HepG2 (cell line): ENCODE results near the gene MIGA2. TPM values are rescaled to one million over a fixed set of nuclear protein-coding genes. Genes with fewer than 3 reads are reported as not detected.

ENCODE experiments used
- BCL3 ChIP-seq: sonication (generic); formaldehyde crosslinking; IDR thresholded peaks from 2 replicates; pipeline ENCODE4 v1.5.1; 2020; ENCODE audit warnings: mild to moderate bottlenecking, missing genetic modification reagents, moderate library complexity
- CTCF ChIP-seq: sonication (generic); formaldehyde crosslinking; IDR thresholded peaks from 2 replicates; pipeline ENCODE4 v1.5.0; 2020; ENCODE audit warnings: mild to moderate bottlenecking, missing genetic modification reagents, moderate library complexity
- GLI4 ChIP-seq: sonication (generic); formaldehyde crosslinking; IDR thresholded peaks from 2 replicates; pipeline ENCODE4 v1.5.1; 2020; ENCODE audit warnings: missing genetic modification reagents, mild to moderate bottlenecking, moderate library complexity, borderline replicate concordance
- HNRNPL ChIP-seq: fragments of 200-400 bp; formaldehyde crosslinking; IDR thresholded peaks from 2 replicates; pipeline ENCODE4 v1.6.1; 2017; ENCODE audit warnings: mild to moderate bottlenecking, low read depth, low read length
- PBX2 ChIP-seq: IDR thresholded peaks from 2 replicates; pipeline ENCODE4 v1.6.1; 2016; ENCODE audit warnings: control low read depth
- PREB ChIP-seq: sonication (generic); formaldehyde crosslinking; IDR thresholded peaks from 2 replicates; pipeline ENCODE4 v1.4.0; 2020; ENCODE audit warnings: missing genetic modification reagents
- STAG1 ChIP-seq: sonication (generic); formaldehyde crosslinking; IDR thresholded peaks from 2 replicates; pipeline ENCODE4 v1.4.0; 2020; ENCODE audit warnings: missing genetic modification reagents
- TERF1 ChIP-seq: sonication (generic); formaldehyde crosslinking; IDR thresholded peaks from 2 replicates; pipeline ENCODE4 v1.8.0; 2022; ENCODE audit warnings: mild to moderate bottlenecking, missing genetic modification reagents, moderate library complexity
- UBTF ChIP-seq: sonication (generic); formaldehyde crosslinking; IDR thresholded peaks from 2 replicates; pipeline ENCODE4 v1.4.0; 2020; ENCODE audit warnings: mild to moderate bottlenecking, missing genetic modification reagents
- ZBTB38 ChIP-seq: sonication (generic); formaldehyde crosslinking; IDR thresholded peaks from 2 replicates; pipeline ENCODE4 v1.5.1; 2020; ENCODE audit warnings: mild to moderate bottlenecking, missing genetic modification reagents
- ZBTB7B ChIP-seq: sonication (generic); formaldehyde crosslinking; IDR thresholded peaks from 2 replicates; pipeline ENCODE4 v1.4.0; 2020; ENCODE audit warnings: missing genetic modification reagents
- ZNF234 ChIP-seq: sonication (generic); formaldehyde crosslinking; conservative IDR thresholded peaks from 2 replicates; pipeline ENCODE4 v1.5.1; 2020; ENCODE audit warnings: mild to moderate bottlenecking, missing genetic modification reagents
- ZNF337 ChIP-seq: sonication (generic); formaldehyde crosslinking; IDR thresholded peaks from 2 replicates; pipeline ENCODE4 v1.5.1; 2020; ENCODE audit warnings: missing genetic modification reagents, low read depth, mild to moderate bottlenecking, borderline replicate concordance
- ZNF614 ChIP-seq: IDR thresholded peaks from 2 replicates; pipeline ENCODE4 v1.6.1; 2018; ENCODE audit warnings: missing biosample characterization, missing genetic modification reagents, inconsistent platforms, borderline replicate concordance
- ZNF615 ChIP-seq: sonication (generic); formaldehyde crosslinking; IDR thresholded peaks from 2 replicates; pipeline ENCODE4 v1.5.0; 2020; ENCODE audit warnings: mild to moderate bottlenecking, missing genetic modification reagents, borderline replicate concordance
- polyA plus RNA-seq, 8 experiments: library from polyadenylated mRNA; depleted of rRNA in 3 of 8; stranded (reverse) in 7 of 8; unstranded in 1 of 8; fragments of >200 nt; fragmentation: Illumina TruSeq in 4 of 8; extraction: Trizol in 4 of 8; gene quantifications; 2 replicates each; pipeline versions ENCODE4 v1.2.1 to v1.2.3, GENCODE V29; 2011 to 2016; ENCODE audit warnings: low read depth in 4 of 8, missing spikeins in 1 of 8, mixed read lengths in 1 of 8; ENCODE audit not compliant: insufficient read depth in 1 of 8
- total RNA-seq, 5 experiments: library from RNA; depleted of rRNA; stranded (reverse); fragments of >200 nt; fragmentation: Illumina TruSeq; extraction: Trizol; gene quantifications; 2 replicates each; pipeline ENCODE4 v1.2.3, GENCODE V29; 2016; ENCODE audit warnings: low read depth in 1 of 5

Gene MIGA2
- total and polyA plus RNA-seq, 2 of the 13 experiments (the other 11 are each of a cell fraction or from before 2014, with no cell fraction given), result 10.8 to 17.1 TPM

- TF ChIP-seq UBTF (CRISPR knock-in tag) (peak; percentile 21; the same call in 1 of the 2 replicates), ZBTB38 (peak; percentile 8; the same call in 1 of the 2 replicates), HNRNPL (0 out of 2 replicates have a peak, but pooled peaks have one; percentile 26), STAG1 (peak; percentile 16; the same call in 1 of the 2 replicates), ZNF234 (CRISPR knock-in tag) (no peak), GLI4 (CRISPR knock-in tag) (no peak), PREB (CRISPR knock-in tag) (no peak), ZNF615 (CRISPR knock-in tag) (no peak), BCL3 (CRISPR knock-in tag) (no peak), TERF1 (CRISPR knock-in tag) (no peak), ZBTB7B (CRISPR knock-in tag) (no peak), CTCF (peak; percentile 63), ZNF337 (CRISPR knock-in tag) (no peak), ZNF614 (CRISPR knock-in tag) (no peak), PBX2 (CRISPR knock-in tag) (no peak)
Measured at GRCh38 chr9:129102791-129103594, 66.6 kb downstream of the MIGA2 start (continued).
